Loucy (cell line): ENCODE results near the gene MAPT.

Source experiments
- CTCF ChIP-seq: fragments of 200-600 bp; sonication (generic); conservative IDR thresholded peaks from 2 replicates; pipeline ENCODE4 v1.5.1; 2014; ENCODE audit warnings: mild to moderate bottlenecking, antibody characterized with exemption, low read length
- EZH2phosphoT487 ChIP-seq: fragments of 200-600 bp; IDR thresholded peaks from 2 replicates; pipeline ENCODE4 v1.6.1; 2018; ENCODE audit warnings: antibody characterized with exemption, mild to moderate bottlenecking, moderate library complexity, borderline replicate concordance

DNA sequence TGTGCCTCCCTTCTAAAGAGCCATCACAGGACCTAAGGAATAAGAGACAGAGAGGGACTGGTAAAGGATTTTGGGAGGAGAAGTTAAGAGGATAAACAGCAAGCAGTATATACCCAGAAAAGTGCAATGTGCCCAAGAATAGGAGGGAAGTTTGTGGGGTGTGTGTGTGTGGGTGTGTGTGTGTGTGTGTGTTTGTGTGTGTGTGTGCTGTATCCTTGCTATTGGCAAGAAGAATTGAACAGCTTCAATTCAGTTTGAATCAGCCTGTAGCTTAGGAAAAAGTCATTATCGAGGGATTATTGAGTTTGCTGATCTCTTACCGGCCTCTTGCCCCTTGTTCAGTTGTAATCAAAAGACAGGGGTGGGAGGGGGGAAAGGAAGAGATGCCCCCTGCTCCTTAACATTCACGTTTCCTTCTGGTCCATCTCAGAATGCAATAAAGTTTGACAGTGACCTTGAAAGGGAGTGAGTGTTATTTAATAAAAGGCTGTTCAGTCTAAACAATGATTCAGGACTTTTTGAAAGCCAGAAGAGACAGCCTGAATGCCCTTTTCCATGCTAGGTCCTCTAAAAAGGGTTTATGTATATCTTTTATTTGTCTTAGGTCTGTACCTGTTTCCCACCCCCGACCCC, 23.9 kb upstream of the MAPT start:
- TF ChIP-seq CTCF (no peak), EZH2phosphoT487 (no peak)
